Adrenal gland (tissue), 5 donors: ENCODE measurements around the gene HMHB1.

ENCODE experiments used
- POLR2A ChIP-seq, 2 donors: fragments of 450-650 bp; IDR thresholded peaks; one replicate each; pipeline ENCODE4 v1.6.1; 2017; ENCODE audit warnings: antibody characterized with exemption in 2 of 2, mild to moderate bottlenecking in 2 of 2, moderate library complexity in 1 of 2
- TF ChIP-seq, protein P1 (sequence below), 6 experiments: fragments of 450-650 bp in 4 of 6; fragments of 200-600 bp in 2 of 6; sonication (generic) in 1 of 6; IDR thresholded peaks; 1 replicate in 5 of 6; 2 replicates in 1 of 6; pipeline versions ENCODE4 v1.5.1 to v1.8.0; 2016 to 2021; ENCODE audit warnings: antibody characterized with exemption in 6 of 6, mild to moderate bottlenecking in 2 of 6, moderate library complexity in 1 of 6
- donor health status: DM: no; HTN: no; CAD: no.

DNA sequence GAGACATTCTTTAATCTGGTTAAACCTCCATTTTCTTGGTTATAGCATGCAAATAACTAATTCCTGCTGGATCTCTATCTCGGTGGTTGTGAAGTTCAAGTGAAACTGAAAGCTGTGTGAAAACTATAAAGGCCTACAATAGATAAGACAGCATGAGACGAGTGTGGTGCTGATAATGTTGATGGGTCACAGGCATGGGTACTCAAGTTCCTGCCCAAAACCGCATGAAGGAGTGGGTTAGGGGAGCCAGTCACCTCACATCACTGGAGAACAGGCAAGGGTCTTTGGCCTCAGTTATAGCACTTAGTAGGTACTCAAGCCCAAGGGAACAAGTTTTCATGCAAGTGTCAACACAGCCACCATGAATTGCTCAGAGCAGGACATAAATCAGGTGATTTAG lies 16.7 kb downstream of the HMHB1 start:
- TF ChIP-seq, protein P1, sequence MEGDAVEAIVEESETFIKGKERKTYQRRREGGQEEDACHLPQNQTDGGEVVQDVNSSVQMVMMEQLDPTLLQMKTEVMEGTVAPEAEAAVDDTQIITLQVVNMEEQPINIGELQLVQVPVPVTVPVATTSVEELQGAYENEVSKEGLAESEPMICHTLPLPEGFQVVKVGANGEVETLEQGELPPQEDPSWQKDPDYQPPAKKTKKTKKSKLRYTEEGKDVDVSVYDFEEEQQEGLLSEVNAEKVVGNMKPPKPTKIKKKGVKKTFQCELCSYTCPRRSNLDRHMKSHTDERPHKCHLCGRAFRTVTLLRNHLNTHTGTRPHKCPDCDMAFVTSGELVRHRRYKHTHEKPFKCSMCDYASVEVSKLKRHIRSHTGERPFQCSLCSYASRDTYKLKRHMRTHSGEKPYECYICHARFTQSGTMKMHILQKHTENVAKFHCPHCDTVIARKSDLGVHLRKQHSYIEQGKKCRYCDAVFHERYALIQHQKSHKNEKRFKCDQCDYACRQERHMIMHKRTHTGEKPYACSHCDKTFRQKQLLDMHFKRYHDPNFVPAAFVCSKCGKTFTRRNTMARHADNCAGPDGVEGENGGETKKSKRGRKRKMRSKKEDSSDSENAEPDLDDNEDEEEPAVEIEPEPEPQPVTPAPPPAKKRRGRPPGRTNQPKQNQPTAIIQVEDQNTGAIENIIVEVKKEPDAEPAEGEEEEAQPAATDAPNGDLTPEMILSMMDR (IDR thresholded peaks at IDR 0.05): no peak
- no peak for TF ChIP-seq POLR2A (IDR thresholded peaks at IDR 0.05)
